Fibroblast of lung (primary cell): ENCODE results near the gene SAG. TPM values are rescaled to one million over a fixed set of nuclear protein-coding genes. Genes with fewer than 3 reads are reported as not detected.

ENCODE experiments used
- DNase-seq, 2 donors: peaks; one replicate each; pipeline versions ENCODE4 v3.0.0 to v3.0.0-alpha.2; 2010; ENCODE audit warnings: low read depth in 2 of 2
- H2AFZ ChIP-seq: 2 replicates; pipeline ENCODE4 v1.5.1; 2012; ENCODE audit warnings: low read length, control low read depth, inconsistent platforms
- H3K27ac ChIP-seq: 2 replicates; pipeline ENCODE4 v1.5.1; 2011; ENCODE audit warnings: low read length, control low read depth; ENCODE audit not compliant: insufficient read depth
- H3K27me3 ChIP-seq: 2 replicates; pipeline ENCODE4 v1.5.1; 2011; ENCODE audit warnings: mild to moderate bottlenecking, low read length; ENCODE audit not compliant: control insufficient read depth, insufficient read depth
- H3K36me3 ChIP-seq: 2 replicates; pipeline ENCODE4 v1.5.1; 2011; ENCODE audit warnings: low read length; ENCODE audit not compliant: control insufficient read depth, insufficient read depth
- H3K4me1 ChIP-seq: 2 replicates; pipeline ENCODE4 v1.5.1; 2011; ENCODE audit warnings: low read length; ENCODE audit not compliant: control insufficient read depth, insufficient read depth; ENCODE audit errors: extremely low read depth
- H3K4me2 ChIP-seq: 2 replicates; pipeline ENCODE4 v1.5.1; 2011; ENCODE audit warnings: low read length, control low read depth; ENCODE audit not compliant: insufficient read depth; ENCODE audit errors: extremely low read depth
- H3K4me3 ChIP-seq, 4 experiments: fragments of 200-600 bp in 1 of 4; sonication (generic) in 1 of 4; replicated peaks in 1 of 4; 2 replicates each; pipeline ENCODE4 v1.5.1; 2011 to 2016; ENCODE audit warnings: low read length in 4 of 4, low read depth in 3 of 4, mild to moderate bottlenecking in 3 of 4, control low read depth in 2 of 4, inconsistent platforms in 1 of 4, mixed read lengths in 1 of 4; ENCODE audit not compliant: insufficient read depth in 1 of 4; ENCODE audit errors: control extremely low read depth in 1 of 4
- H3K79me2 ChIP-seq: 2 replicates; pipeline ENCODE4 v1.5.1; 2012; ENCODE audit warnings: mild to moderate bottlenecking, low read length, inconsistent platforms; ENCODE audit not compliant: control insufficient read depth, insufficient read depth
- H3K9ac ChIP-seq: 2 replicates; pipeline ENCODE4 v1.5.1; 2011; ENCODE audit warnings: mild to moderate bottlenecking, low read length, control low read depth; ENCODE audit not compliant: insufficient read depth
- H3K9me3 ChIP-seq: 2 replicates; pipeline ENCODE4 v1.5.1; 2012; ENCODE audit warnings: low read depth, low read length; ENCODE audit not compliant: control insufficient read depth, insufficient read depth
- H4K20me1 ChIP-seq: 2 replicates; pipeline ENCODE4 v1.5.1; 2011; ENCODE audit warnings: low read length; ENCODE audit not compliant: control insufficient read depth, insufficient read depth; ENCODE audit errors: extremely low read depth
- EZH2 ChIP-seq: IDR thresholded peaks from 2 replicates; pipeline ENCODE4 v1.5.1; 2012; ENCODE audit warnings: low read length, control low read depth, mild to moderate bottlenecking; ENCODE audit errors: missing control alignments
- polyA plus RNA-seq, 2 donors: library from polyadenylated mRNA; depleted of rRNA in 1 of 2; stranded (reverse) in 1 of 2; unstranded in 1 of 2; fragments of >200 nt; gene quantifications; 2 replicates each; pipeline ENCODE4 v1.2.1, GENCODE V29; 2011 to 2012; ENCODE audit warnings: missing spikeins in 1 of 2
- total RNA-seq: library from RNA; depleted of rRNA; stranded (reverse); fragments of >200 nt; gene quantifications from 2 replicates; pipeline ENCODE4 v1.2.1, GENCODE V29; 2014
- TF ChIP-seq, protein P1 (sequence below), 2 donors: IDR thresholded peaks in 1 of 2; conservative IDR thresholded peaks in 1 of 2; 1 replicate in 1 of 2; 2 replicates in 1 of 2; pipeline ENCODE4 v1.5.1; 2011 to 2012; ENCODE audit warnings: low read length in 2 of 2, control low read depth in 1 of 2, inconsistent platforms in 1 of 2, low read depth in 1 of 2, mild to moderate bottlenecking in 1 of 2

SAG gene
- total and polyA plus RNA-seq, 2 donors (not counting 1 experiment from before 2014, with no cell fraction given), result not detected

DNA sequence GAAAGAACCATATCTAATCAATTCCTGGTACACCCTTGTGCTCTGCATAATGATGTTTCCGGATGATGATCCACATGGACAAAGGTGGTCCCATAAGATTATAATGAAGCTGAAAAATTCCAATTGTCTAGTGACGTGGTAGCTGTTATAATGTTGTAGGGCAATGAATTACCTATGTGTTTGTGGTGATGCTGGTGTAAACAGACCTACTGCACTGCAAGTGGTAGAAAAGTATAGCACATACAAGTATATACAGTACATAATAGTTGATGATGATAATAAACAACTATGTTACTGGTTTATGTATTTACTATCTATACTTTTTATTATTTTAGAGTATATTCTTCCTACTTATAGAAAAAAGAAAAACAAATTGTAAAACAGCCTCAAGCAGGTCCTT lies 55.1 kb downstream of the SAG start:
- no peaks in the 10 kb centered on the region for H3K4me1 ChIP-seq
- no peak overlapping the region for H3K4me2 ChIP-seq
- H3K4me3 ChIP-seq, result no peak overlapping the region
- no peak overlapping the region for H2AFZ ChIP-seq
- H3K9ac ChIP-seq, result no peak overlapping the region
- no peaks in the 10 kb centered on the region for H4K20me1 ChIP-seq
- no peak for DNase-seq
- H3K27ac ChIP-seq, result no peak overlapping the region
- no peaks in the 10 kb centered on the region for H3K36me3 ChIP-seq
- H3K79me2 ChIP-seq, result no peaks in the 10 kb centered on the region
- H3K9me3 ChIP-seq, result no peaks in the 10 kb centered on the region
- no peak for TF ChIP-seq EZH2
- TF ChIP-seq, protein P1, sequence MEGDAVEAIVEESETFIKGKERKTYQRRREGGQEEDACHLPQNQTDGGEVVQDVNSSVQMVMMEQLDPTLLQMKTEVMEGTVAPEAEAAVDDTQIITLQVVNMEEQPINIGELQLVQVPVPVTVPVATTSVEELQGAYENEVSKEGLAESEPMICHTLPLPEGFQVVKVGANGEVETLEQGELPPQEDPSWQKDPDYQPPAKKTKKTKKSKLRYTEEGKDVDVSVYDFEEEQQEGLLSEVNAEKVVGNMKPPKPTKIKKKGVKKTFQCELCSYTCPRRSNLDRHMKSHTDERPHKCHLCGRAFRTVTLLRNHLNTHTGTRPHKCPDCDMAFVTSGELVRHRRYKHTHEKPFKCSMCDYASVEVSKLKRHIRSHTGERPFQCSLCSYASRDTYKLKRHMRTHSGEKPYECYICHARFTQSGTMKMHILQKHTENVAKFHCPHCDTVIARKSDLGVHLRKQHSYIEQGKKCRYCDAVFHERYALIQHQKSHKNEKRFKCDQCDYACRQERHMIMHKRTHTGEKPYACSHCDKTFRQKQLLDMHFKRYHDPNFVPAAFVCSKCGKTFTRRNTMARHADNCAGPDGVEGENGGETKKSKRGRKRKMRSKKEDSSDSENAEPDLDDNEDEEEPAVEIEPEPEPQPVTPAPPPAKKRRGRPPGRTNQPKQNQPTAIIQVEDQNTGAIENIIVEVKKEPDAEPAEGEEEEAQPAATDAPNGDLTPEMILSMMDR (conservative IDR thresholded peaks at IDR 0.05 in 1 of 2, IDR thresholded peaks at IDR 0.05 in 1 of 2; ENCODE audit: low read depth in 1 of 2, low read length in 2 of 2), result no peak
- no peaks in the 10 kb centered on the region for H3K27me3 ChIP-seq

DNA sequence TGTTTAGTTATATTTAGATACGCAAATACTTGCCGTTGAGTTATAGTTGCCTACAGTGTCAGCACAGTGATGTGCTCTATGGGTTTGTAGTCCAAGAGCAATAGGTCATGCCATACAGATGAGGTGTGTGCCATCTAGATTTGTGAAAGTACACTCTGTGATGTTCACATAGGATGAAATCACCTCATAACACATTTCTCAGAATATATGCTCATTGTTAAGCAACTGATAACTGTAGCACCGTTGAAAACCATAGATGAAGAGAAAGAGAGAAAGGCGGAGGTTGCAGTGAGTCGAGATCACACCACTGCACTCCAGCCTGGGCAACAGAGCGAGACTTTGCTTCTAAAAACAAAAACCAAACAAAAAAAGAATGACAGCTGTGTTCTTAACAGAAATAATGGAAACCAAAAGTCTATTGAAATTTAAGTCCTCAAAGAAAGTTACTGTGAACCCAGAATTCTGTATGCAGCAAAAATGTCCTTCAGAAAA lies 56.2 kb downstream of the SAG start:
- no peak overlapping the region for H3K9ac ChIP-seq
- H3K4me3 ChIP-seq, result no peak overlapping the region
- no peaks in the 10 kb centered on the region for H3K9me3 ChIP-seq
- no peaks in the 10 kb centered on the region for H3K27me3 ChIP-seq
- no peaks in the 10 kb centered on the region for H4K20me1 ChIP-seq
- no peaks in the 10 kb centered on the region for H3K79me2 ChIP-seq
- no peak overlapping the region for H3K4me2 ChIP-seq
- DNase-seq, result no peak
- no peak overlapping the region for H3K27ac ChIP-seq
- no peak overlapping the region for H2AFZ ChIP-seq
- no peak for TF ChIP-seq EZH2
- TF ChIP-seq, protein P1 (conservative IDR thresholded peaks at IDR 0.05 in 1 of 2, IDR thresholded peaks at IDR 0.05 in 1 of 2; ENCODE audit: low read depth in 1 of 2, low read length in 2 of 2), result no peak
- no peaks in the 10 kb centered on the region for H3K36me3 ChIP-seq
- H3K4me1 ChIP-seq, result no peaks in the 10 kb centered on the region

DNA sequence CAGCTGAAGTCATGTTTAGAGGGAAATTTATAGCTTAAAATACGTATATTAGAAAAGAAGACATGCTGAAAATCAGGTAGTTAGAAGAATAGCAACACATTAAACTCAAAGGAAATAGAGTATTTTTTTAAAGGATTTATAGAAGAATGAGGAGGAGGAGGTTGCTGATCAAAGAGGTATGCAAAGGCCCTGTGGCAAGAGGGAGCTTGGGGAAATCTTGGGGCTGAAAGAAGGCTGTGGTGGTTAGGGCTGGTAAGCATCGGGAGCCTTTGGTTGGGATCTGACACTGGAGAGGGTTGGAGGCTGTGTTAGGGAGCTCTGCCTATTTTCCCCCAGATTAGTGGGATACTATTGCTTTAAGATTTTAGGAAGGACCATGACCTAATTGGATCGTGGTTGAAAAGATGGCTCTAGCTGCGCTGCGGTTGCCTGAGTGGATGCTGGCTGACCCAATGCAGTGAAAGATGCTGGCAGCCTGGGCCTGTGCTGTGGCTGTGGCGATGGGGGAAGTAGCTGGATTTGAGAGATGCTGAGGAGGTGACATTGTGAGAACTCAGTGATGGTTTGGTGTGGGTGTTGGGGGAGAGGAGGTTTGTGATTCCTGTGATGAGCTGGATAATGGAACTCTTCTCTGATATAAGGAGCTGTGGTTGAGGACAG lies 58.4 kb downstream of the SAG start:
- Histone ChIP-seq H3K79me2 (no peaks in the 10 kb centered on the region), H3K27ac (no peak overlapping the region)

More for the DNA sequence above, 58.4 kb downstream of the SAG start:
- no peak for DNase-seq
- H2AFZ ChIP-seq, result no peak overlapping the region
- H3K4me1 ChIP-seq, result no peaks in the 10 kb centered on the region
- H3K36me3 ChIP-seq, result no peaks in the 10 kb centered on the region
- no peak overlapping the region for H3K4me3 ChIP-seq
- H3K4me2 ChIP-seq, result no peak overlapping the region
- no peaks in the 10 kb centered on the region for H3K9me3 ChIP-seq
- TF ChIP-seq EZH2, result no peak
- TF ChIP-seq, protein P1 (conservative IDR thresholded peaks at IDR 0.05 in 1 of 2, IDR thresholded peaks at IDR 0.05 in 1 of 2; ENCODE audit: low read depth in 1 of 2, low read length in 2 of 2), result no peak
- no peaks in the 10 kb centered on the region for H3K27me3 ChIP-seq
- H4K20me1 ChIP-seq, result no peaks in the 10 kb centered on the region
- H3K9ac ChIP-seq, result no peak overlapping the region
